HL-60/S4 treated with phorbol 12-myristate 13-acetate at 8.2 ng/mL for 4 days and 3 days (cell line): ENCODE measurements around the gene PPP1R16B.
"Not testable (repeated sequence)": the region's sequence is repeated elsewhere in the genome, so short reads cannot be mapped to it uniquely, and the experiment has no call there.

Experiments used
- in situ Hi-C: fragments of 300-500 bp; cut with MboI; formaldehyde crosslinking; loops from 2 replicates; pipeline ENCODE4 v1.15.0; 2022; ENCODE audit warnings: low sequenced_read_pairs

Gene PPP1R16B

GRCh38 chr20:38957915-38958485 is 152.5 kb downstream of the PPP1R16B start:
- in situ Hi-C loops = no loop called here

GRCh38 chr20:38960187-38960687 is 154.7 kb downstream of the PPP1R16B start:
- in situ Hi-C loops = not testable (repeated sequence)

- in situ Hi-C loops = no loop called here
These were observed 156.1 kb downstream of the PPP1R16B start for GRCh38 chr20:38961530-38962043.

GRCh38 chr20:38962044-38962927 is 156.8 kb downstream of the PPP1R16B start, which contains the start of gene DHX35:
DHX35 (plus strand) TSS chr20:38962344; CDS start chr20:38962368, 24 bp downstream.
- in situ Hi-C loops = no loop called here

GRCh38 chr20:38962928-38963401 is 157.5 kb downstream of the PPP1R16B start:
- in situ Hi-C loops = no loop called here

- in situ Hi-C loops = no loop called here
These were observed 158.2 kb downstream of the PPP1R16B start for GRCh38 chr20:38963745-38964144.

- in situ Hi-C loops = no loop called here
These were observed 159.8 kb downstream of the PPP1R16B start for GRCh38 chr20:38965264-38965663.

- in situ Hi-C loops = no loop called here
These were observed 162.6 kb downstream of the PPP1R16B start for GRCh38 chr20:38968090-38968489.

- in situ Hi-C loops = no loop called here
These were observed 164.2 kb downstream of the PPP1R16B start for GRCh38 chr20:38969708-38970107.

- in situ Hi-C loops = no loop called here
These were observed 164.8 kb downstream of the PPP1R16B start for GRCh38 chr20:38970302-38970701.
